OCI-LY7 (cell line): Measurements from ENCODE around the gene SH3RF1. TPM values are rescaled to one million over a fixed set of nuclear protein-coding genes. Genes with fewer than 3 reads are reported as not detected.

ENCODE experiments used
- BruUV-seq: library from RNA; stranded (reverse); fragments of 400-500 nt; replicated peaks from 2 replicates; lab custom pipeline; 2021; lab: Mats Ljungman, UMichigan
- CTCF ChIA-PET: fragments of 300-600 bp; sonication (Branson Sonifier 250); formaldehyde crosslinking; loops from one replicate; lab custom pipeline; 2022; ENCODE audit warnings: antibody characterized with exemption; ENCODE audit not compliant: unreplicated experiment; lab: Charles Lee
- POLR2A ChIA-PET: fragments of 300-600 bp; sonication (Branson Sonifier 250); formaldehyde crosslinking; loops from one replicate; lab custom pipeline; 2022; ENCODE audit warnings: antibody characterized with exemption; lab: Charles Lee
- DNase-seq: peaks from one replicate; pipeline ENCODE4 v3.0.0-alpha.2; 2015; ENCODE audit warnings: low spot score
- H2AFZ ChIP-seq: fragments of 200-600 bp; sonication (generic), shearing (Covaris generic); 2 replicates; pipeline ENCODE4 v1.6.1; 2014; ENCODE audit warnings: mild to moderate bottlenecking, antibody characterized with exemption, low read length, moderate library complexity
- H3K27ac ChIP-seq: fragments of 200-600 bp; sonication (generic); 2 replicates; pipeline ENCODE4 v1.5.1; 2014; ENCODE audit warnings: mixed run types, low read depth, mild to moderate bottlenecking, moderate library complexity, low read length, inconsistent platforms; ENCODE audit not compliant: poor library complexity, severe bottlenecking
- H3K36me3 ChIP-seq: fragments of 200-600 bp; sonication (generic); 2 replicates; pipeline ENCODE4 v1.6.1; 2014; ENCODE audit warnings: mild to moderate bottlenecking, antibody characterized with exemption, low read length, moderate library complexity, mixed read lengths; ENCODE audit not compliant: insufficient read depth
- H3K4me1 ChIP-seq: fragments of 200-600 bp; sonication (generic); 2 replicates; pipeline ENCODE4 v1.5.1; 2014; ENCODE audit warnings: mild to moderate bottlenecking, low read length; ENCODE audit not compliant: insufficient read depth, poor library complexity, severe bottlenecking
- H3K4me2 ChIP-seq: fragments of 200-600 bp; sonication (generic); 2 replicates; pipeline ENCODE4 v1.6.1; 2014; ENCODE audit warnings: mild to moderate bottlenecking, low read length
- H3K4me3 ChIP-seq: fragments of 200-600 bp; sonication (generic); 2 replicates; pipeline ENCODE4 v1.5.1; 2014; ENCODE audit warnings: mild to moderate bottlenecking, low read depth, low read length; ENCODE audit not compliant: poor library complexity, severe bottlenecking
- H3K79me2 ChIP-seq: fragments of 200-600 bp; sonication (generic); 2 replicates; pipeline ENCODE4 v1.6.1; 2016; ENCODE audit warnings: low read depth, mild to moderate bottlenecking, low read length, moderate library complexity, mixed read lengths; ENCODE audit not compliant: insufficient read depth
- H3K9me2 ChIP-seq: fragments of 200-600 bp; sonication (generic); 2 replicates; pipeline ENCODE4 v1.6.1; 2016; ENCODE audit warnings: mild to moderate bottlenecking, low read length, mixed read lengths; ENCODE audit not compliant: insufficient read depth
- H3K9me3 ChIP-seq: fragments of 200-600 bp; sonication (generic); 2 replicates; pipeline ENCODE4 v1.6.1; 2014; ENCODE audit warnings: mild to moderate bottlenecking, mixed run types, low read length, mixed read lengths
- H4K20me1 ChIP-seq: fragments of 200-600 bp; sonication (generic); 2 replicates; pipeline ENCODE4 v1.6.1; 2014; ENCODE audit warnings: mild to moderate bottlenecking, antibody characterized with exemption, low read length, moderate library complexity, mixed read lengths; ENCODE audit not compliant: insufficient read depth
- EZH2phosphoT487 ChIP-seq: fragments of 200-600 bp; sonication (generic); IDR thresholded peaks from 2 replicates; pipeline ENCODE4 v1.6.1; 2018; ENCODE audit warnings: low read depth, borderline replicate concordance, mild to moderate bottlenecking, mixed run types, antibody characterized with exemption, low read length, moderate library complexity, mixed read lengths
- intact Hi-C: fragments of 100-400 bp; cut with micrococcal nuclease; formaldehyde crosslinking; loops from one replicate; pipeline ENCODE4 v1.10.0; 2022; ENCODE audit not compliant: unreplicated experiment
- total RNA-seq, 2 experiments: library from RNA; depleted of rRNA in 1 of 2; stranded (reverse); fragments of >200 nt in 1 of 2; shearing (Covaris generic) in 1 of 2; gene quantifications; 2 replicates each; pipeline ENCODE4 v1.2.3, GENCODE V29; 2014 to 2022
- TF ChIP-seq, protein P1 (sequence below): fragments of 200-600 bp; sonication (generic); conservative IDR thresholded peaks from 2 replicates; pipeline ENCODE4 v1.5.1; 2014; ENCODE audit warnings: mild to moderate bottlenecking, antibody characterized with exemption, low read length, moderate library complexity, mixed read lengths

SH3RF1 gene
- total RNA-seq, 2 experiments from 2014 or later, result not detected

DNA sequence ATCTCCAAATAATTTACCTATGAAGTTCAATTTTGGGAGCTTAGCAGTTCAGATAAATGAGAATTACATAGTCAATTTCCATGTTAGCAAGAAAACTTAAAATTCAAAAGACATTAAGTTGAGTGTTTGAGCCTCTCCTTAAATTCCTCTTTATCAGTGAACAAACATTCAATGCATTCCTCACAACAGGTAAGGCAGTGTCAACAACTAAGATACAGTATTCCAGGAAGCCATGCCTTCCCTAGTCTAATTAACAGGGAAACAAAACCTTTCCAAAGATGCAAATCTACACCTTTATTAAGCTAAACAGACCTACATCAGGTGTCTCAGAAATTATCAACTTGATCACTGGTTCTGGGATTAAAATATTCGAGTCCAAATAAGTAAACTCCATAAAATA lies 3.7 kb downstream of the SH3RF1 start:
- H3K4me2 ChIP-seq, result no peak overlapping the region
- ChIA-PET POLR2A (no interaction called here), CTCF (no interaction called here)

DNA sequence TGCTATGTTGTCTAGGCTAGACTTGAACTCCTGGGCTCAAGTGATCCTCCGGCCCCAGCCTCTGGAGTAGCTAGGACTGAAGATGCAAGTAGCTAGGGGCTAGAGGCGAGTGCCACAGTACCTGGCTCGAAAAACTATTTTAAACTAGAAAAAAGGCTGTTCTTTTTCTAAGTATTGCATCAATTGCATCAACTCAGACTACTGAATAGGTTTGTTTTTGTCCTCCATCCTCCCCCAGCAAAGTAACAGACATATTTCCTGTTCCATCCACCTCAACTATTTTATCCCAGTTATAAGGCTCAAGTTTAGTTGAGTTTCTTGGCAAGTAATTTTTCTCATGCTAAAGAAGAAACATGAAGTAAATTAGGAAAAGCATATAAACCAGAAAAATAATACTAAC lies 4.1 kb downstream of the SH3RF1 start:
- TF ChIP-seq, protein P1, sequence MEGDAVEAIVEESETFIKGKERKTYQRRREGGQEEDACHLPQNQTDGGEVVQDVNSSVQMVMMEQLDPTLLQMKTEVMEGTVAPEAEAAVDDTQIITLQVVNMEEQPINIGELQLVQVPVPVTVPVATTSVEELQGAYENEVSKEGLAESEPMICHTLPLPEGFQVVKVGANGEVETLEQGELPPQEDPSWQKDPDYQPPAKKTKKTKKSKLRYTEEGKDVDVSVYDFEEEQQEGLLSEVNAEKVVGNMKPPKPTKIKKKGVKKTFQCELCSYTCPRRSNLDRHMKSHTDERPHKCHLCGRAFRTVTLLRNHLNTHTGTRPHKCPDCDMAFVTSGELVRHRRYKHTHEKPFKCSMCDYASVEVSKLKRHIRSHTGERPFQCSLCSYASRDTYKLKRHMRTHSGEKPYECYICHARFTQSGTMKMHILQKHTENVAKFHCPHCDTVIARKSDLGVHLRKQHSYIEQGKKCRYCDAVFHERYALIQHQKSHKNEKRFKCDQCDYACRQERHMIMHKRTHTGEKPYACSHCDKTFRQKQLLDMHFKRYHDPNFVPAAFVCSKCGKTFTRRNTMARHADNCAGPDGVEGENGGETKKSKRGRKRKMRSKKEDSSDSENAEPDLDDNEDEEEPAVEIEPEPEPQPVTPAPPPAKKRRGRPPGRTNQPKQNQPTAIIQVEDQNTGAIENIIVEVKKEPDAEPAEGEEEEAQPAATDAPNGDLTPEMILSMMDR, result no peak
- TF ChIP-seq EZH2phosphoT487, result no peak
- no peak overlapping the region for H2AFZ ChIP-seq
- BruUV-seq, result no TSS peak
- no peaks in the 10 kb centered on the region for H3K79me2 ChIP-seq
- H4K20me1 ChIP-seq, result no peaks in the 10 kb centered on the region
- no peak for DNase-seq
- POLR2A ChIA-PET, result no interaction called here
- CTCF ChIA-PET, result no interaction called here
- no peaks in the 10 kb centered on the region for H3K9me3 ChIP-seq
- H3K36me3 ChIP-seq, result no peaks in the 10 kb centered on the region
- H3K4me3 ChIP-seq, result no peak overlapping the region
- no peaks in the 10 kb centered on the region for H3K4me1 ChIP-seq
- no peak overlapping the region for H3K27ac ChIP-seq
- no peak overlapping the region for H3K4me2 ChIP-seq
- intact Hi-C loops, result no loop called here
- H3K9me2 ChIP-seq, result no peaks in the 10 kb centered on the region

More for the DNA sequence above, 3.7 kb downstream of the SH3RF1 start:
- no peaks in the 10 kb centered on the region for H3K9me3 ChIP-seq
- intact Hi-C loops, result no loop called here
- TF ChIP-seq EZH2phosphoT487, result no peak
- TF ChIP-seq, protein P1, result no peak
- BruUV-seq, result no TSS peak
- H3K79me2 ChIP-seq, result no peaks in the 10 kb centered on the region
- no peaks in the 10 kb centered on the region for H3K9me2 ChIP-seq
- H2AFZ ChIP-seq, result no peak overlapping the region
- H3K4me3 ChIP-seq, result no peak overlapping the region
- no peak for DNase-seq
- H3K4me1 ChIP-seq, result no peaks in the 10 kb centered on the region
- no peaks in the 10 kb centered on the region for H4K20me1 ChIP-seq
- no peaks in the 10 kb centered on the region for H3K36me3 ChIP-seq
- H3K27ac ChIP-seq, result no peak overlapping the region

DNA sequence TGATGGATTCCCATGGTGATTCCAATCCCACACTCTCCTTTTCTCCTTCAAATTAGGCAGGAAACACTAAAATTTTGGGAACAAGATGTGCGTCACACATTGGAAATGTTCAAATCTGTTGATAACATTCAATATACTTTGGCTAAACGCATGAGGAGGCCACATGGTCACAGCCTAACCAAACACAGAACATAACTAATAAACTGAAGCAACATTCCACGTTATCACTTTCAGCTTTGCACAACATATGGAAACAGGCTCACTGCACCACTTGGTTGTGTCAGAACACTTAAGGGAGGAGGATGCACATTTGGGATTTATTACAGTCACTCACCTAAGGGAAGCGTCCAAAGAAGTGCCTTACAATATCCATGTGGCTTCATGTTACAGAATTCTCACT lies 4.7 kb downstream of the SH3RF1 start:
- CTCF ChIA-PET, result no interaction called here
- Histone ChIP-seq H3K9me3 (no peaks in the 10 kb centered on the region), H3K9me2 (no peaks in the 10 kb centered on the region), H3K4me2 (no peak overlapping the region), H4K20me1 (no peaks in the 10 kb centered on the region), H3K27ac (no peak overlapping the region), H2AFZ (no peak overlapping the region), H3K79me2 (no peaks in the 10 kb centered on the region), H3K4me1 (no peaks in the 10 kb centered on the region), H3K4me3 (no peak overlapping the region), H3K36me3 (no peaks in the 10 kb centered on the region)
- intact Hi-C loops, result no loop called here
- TF ChIP-seq EZH2phosphoT487, result no peak
- TF ChIP-seq, protein P1, result no peak
- no peak for DNase-seq
- POLR2A ChIA-PET, result no interaction called here
- BruUV-seq, result no TSS peak
